ENCODE data around the gene AUTS2. TPM values are rescaled to one million over a fixed set of nuclear protein-coding genes. Genes with fewer than 3 reads are reported as not detected.

Gene AUTS2
- total RNA-seq, 1 donor from 2014 or later: 125 TPM

DNA sequence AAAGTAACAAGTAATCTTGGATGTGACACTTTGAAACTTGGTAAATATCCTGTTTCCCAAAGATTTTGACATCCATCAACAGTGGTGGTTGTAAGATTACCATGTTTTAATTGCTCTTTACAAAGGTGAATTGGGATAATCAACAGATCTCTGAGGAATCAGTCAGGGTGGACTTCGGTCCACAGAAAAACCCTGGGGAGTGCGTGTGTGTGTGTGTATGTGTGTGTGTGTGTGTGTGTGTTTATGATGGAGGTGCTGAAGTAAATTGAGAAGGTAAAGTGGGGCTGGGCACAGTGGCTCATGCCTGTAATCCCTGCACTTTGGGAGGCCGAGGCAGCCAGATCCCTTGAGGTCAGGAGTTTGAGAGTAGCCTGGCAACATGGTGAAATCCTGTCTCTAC lies 12.0 kb upstream of the AUTS2 start:
- Mint-ChIP-seq H3K9me3 (ENCODE audit: low read depth) (no peaks in the 10 kb centered on the region), H3K4me1 (ENCODE audit: low read depth) (peaks cover 6% of the 10 kb centered on the region), H3K27ac (no peak overlapping the region), H3K4me3 (ENCODE audit: low read depth) (no peak overlapping the region), H3K36me3 (ENCODE audit: insufficient read depth) (no peaks in the 10 kb centered on the region), H3K27me3 (peaks cover 5% of the 10 kb centered on the region)
- TF ChIP-seq, protein P1, sequence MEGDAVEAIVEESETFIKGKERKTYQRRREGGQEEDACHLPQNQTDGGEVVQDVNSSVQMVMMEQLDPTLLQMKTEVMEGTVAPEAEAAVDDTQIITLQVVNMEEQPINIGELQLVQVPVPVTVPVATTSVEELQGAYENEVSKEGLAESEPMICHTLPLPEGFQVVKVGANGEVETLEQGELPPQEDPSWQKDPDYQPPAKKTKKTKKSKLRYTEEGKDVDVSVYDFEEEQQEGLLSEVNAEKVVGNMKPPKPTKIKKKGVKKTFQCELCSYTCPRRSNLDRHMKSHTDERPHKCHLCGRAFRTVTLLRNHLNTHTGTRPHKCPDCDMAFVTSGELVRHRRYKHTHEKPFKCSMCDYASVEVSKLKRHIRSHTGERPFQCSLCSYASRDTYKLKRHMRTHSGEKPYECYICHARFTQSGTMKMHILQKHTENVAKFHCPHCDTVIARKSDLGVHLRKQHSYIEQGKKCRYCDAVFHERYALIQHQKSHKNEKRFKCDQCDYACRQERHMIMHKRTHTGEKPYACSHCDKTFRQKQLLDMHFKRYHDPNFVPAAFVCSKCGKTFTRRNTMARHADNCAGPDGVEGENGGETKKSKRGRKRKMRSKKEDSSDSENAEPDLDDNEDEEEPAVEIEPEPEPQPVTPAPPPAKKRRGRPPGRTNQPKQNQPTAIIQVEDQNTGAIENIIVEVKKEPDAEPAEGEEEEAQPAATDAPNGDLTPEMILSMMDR (IDR thresholded peaks at IDR 0.05; ENCODE audit: unreplicated experiment): no peak
- DNase-seq (ENCODE audit: low spot score, unreplicated experiment): no peak

DNA sequence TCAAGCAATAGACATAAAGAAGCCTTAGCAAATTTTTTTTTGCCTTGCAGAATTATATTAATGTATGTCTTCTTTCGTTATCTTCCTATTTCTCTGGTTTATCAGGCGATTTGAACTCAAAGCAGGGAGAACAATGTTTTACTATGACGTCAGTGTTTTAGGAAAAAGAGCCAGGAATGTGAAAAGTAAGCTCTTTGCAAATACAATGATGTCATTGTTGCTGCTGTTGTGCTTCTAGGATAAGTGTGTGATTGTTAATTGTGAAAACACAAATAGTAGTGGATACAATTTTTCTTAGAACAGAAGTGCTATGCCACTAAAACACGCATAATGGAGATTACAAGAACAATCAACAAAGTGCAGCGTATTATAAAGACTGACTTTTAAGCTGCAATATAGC lies 9.5 kb upstream of the AUTS2 start:
- no peak overlapping the region for H3K27ac Mint-ChIP-seq
- no peaks in the 10 kb centered on the region for H3K36me3 Mint-ChIP-seq (ENCODE audit: insufficient read depth)
- H3K4me3 Mint-ChIP-seq (ENCODE audit: low read depth): no peak overlapping the region
- H3K9me3 Mint-ChIP-seq (ENCODE audit: low read depth): no peaks in the 10 kb centered on the region
- peaks cover 13% of the 10 kb centered on the region for H3K27me3 Mint-ChIP-seq
- TF ChIP-seq, protein P1 (IDR thresholded peaks at IDR 0.05; ENCODE audit: unreplicated experiment): no peak
- DNase-seq (ENCODE audit: low spot score, unreplicated experiment): no peak
- H3K4me1 Mint-ChIP-seq (ENCODE audit: low read depth): peaks cover 6% of the 10 kb centered on the region

DNA sequence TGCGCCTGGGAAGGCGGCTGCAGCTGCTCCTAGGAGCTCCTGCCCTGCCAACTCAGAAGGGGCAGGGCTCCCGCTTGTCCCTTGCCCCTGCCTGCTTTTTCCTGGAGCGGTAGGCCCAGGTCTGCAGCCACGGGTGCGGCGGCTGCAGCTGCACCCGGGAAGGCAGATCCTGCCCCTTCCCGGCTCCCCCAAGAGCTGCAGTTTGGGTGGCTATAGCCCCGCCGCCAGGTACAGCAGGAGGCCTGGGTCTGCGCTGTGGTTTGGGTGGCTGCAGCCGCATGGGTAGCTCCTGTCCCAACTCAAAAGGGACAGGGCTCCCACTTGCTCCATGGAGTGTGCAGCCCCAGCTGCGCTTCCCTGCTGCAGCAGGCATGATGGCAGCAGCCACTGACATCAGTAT lies 6.5 kb upstream of the AUTS2 start:
- Mint-ChIP-seq H3K36me3 (ENCODE audit: insufficient read depth) (no peaks in the 10 kb centered on the region), H3K27ac (no peak overlapping the region), H3K9me3 (ENCODE audit: low read depth) (no peaks in the 10 kb centered on the region), H3K4me1 (ENCODE audit: low read depth) (peaks cover 4% of the 10 kb centered on the region), H3K27me3 (peaks cover 22% of the 10 kb centered on the region), H3K4me3 (ENCODE audit: low read depth) (no peak overlapping the region)
- TF ChIP-seq, protein P1 (IDR thresholded peaks at IDR 0.05; ENCODE audit: unreplicated experiment): no peak
- DNase-seq (ENCODE audit: low spot score, unreplicated experiment): no peak

DNA sequence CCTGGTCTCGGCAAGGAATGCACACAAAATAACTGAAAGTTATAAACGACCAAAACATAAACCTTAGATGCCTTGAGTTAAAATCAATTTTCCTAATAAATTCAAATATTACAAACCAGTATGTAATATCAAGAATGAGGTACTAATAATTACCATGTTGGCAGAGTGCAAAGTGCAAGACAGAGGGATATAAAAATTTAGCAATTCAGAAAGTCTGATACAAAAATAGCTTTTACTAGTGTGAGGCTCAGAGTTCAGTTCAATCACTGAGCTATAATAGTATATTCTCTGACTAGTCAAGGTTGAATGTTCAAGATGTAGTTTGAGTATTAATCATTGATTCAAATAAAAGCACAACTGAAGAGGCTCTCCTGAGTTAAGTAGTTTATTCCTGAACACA lies 4.8 kb upstream of the AUTS2 start:
- TF ChIP-seq, protein P1 (IDR thresholded peaks at IDR 0.05; ENCODE audit: unreplicated experiment): no peak
- Mint-ChIP-seq H3K36me3 (ENCODE audit: insufficient read depth) (no peaks in the 10 kb centered on the region), H3K4me1 (ENCODE audit: low read depth) (peaks cover 3% of the 10 kb centered on the region), H3K9me3 (ENCODE audit: low read depth) (no peaks in the 10 kb centered on the region), H3K4me3 (ENCODE audit: low read depth) (no peak overlapping the region), H3K27me3 (peaks cover 22% of the 10 kb centered on the region), H3K27ac (no peak overlapping the region)
- no peak for DNase-seq (ENCODE audit: low spot score, unreplicated experiment)

DNA sequence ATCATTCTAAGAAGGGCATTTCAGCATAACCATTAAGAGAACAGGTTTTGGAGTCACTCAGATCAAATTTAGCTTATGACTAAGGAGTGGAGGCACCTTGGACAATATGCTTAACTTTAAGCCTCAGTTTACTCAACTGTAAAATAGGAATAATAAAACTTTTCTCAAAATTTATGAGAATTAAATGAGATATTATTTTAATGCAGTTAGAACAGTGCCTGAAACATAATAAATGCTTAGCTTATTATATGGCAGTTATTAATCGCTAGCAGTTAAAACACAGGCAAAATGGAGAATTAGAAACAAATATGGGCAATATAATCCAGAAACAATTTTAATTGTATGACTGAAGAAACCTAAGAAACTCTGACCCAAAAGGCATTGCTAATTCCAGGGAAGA lies 2.9 kb upstream of the AUTS2 start:
- Mint-ChIP-seq H3K9me3 (ENCODE audit: low read depth) (no peaks in the 10 kb centered on the region), H3K4me1 (ENCODE audit: low read depth) (peaks cover 5% of the 10 kb centered on the region), H3K27ac (no peak overlapping the region), H3K36me3 (ENCODE audit: insufficient read depth) (no peaks in the 10 kb centered on the region), H3K27me3 (peaks cover 22% of the 10 kb centered on the region), H3K4me3 (ENCODE audit: low read depth) (no peak overlapping the region)
- no peak for DNase-seq (ENCODE audit: low spot score, unreplicated experiment)
- TF ChIP-seq, protein P1 (IDR thresholded peaks at IDR 0.05; ENCODE audit: unreplicated experiment): no peak
